Stimulated activated CD8-positive, alpha-beta memory T cell treated with anti-CD3 and anti-CD28 coated beads, Interleukin-4, amount 100 ng/mL, for 48 hours (primary cell): ENCODE data around the gene RHBDD3.
"Not testable (repeated sequence)": the region's sequence is repeated elsewhere in the genome, so short reads cannot be mapped to it uniquely, and the experiment has no call there.

Experiments
- DNase-seq: peaks from one replicate; pipeline ENCODE4 v3.0.0-alpha.2; 2020

Gene RHBDD3

GRCh38 chr22:29268511-29269229 lies 889 bp upstream of the RHBDD3 start:
- DNase-seq, result peak; percentile 60

- no peak for DNase-seq
Observed at GRCh38 chr22:29267462-29267857, 321 bp downstream of the RHBDD3 start.

- peak; percentile 35 for DNase-seq
Observed at GRCh38 chr22:29266564-29267461, 968 bp downstream of the RHBDD3 start.

- DNase-seq, result no peak
Observed at GRCh38 chr22:29265929-29266328, 1.9 kb downstream of the RHBDD3 start.

- no peak for DNase-seq
Observed at GRCh38 chr22:29265305-29265704, 2.5 kb downstream of the RHBDD3 start.

- DNase-seq, result no peak
Observed at GRCh38 chr22:29263791-29264276, 3.9 kb downstream of the RHBDD3 start.

- DNase-seq, result no peak
Observed at GRCh38 chr22:29260601-29261315, 7.0 kb downstream of the RHBDD3 start.

- DNase-seq, result no peak
Observed at GRCh38 chr22:29260031-29260560, 7.7 kb downstream of the RHBDD3 start.

- DNase-seq, result no peak
Observed at GRCh38 chr22:29259253-29259899, 8.4 kb downstream of the RHBDD3 start.

- no peak for DNase-seq
Observed at GRCh38 chr22:29258407-29259252, 9.2 kb downstream of the RHBDD3 start.

GRCh38 chr22:29257751-29258181 lies 10.0 kb downstream of the RHBDD3 start:
- no peak for DNase-seq

GRCh38 chr22:29256606-29257325 lies 11.0 kb downstream of the RHBDD3 start:
- no peak for DNase-seq

- no peak for DNase-seq
Observed at GRCh38 chr22:29255064-29255621, 12.6 kb downstream of the RHBDD3 start.

- no peak for DNase-seq
Observed at GRCh38 chr22:29254286-29254660, 13.5 kb downstream of the RHBDD3 start.

- no peak for DNase-seq
Observed at GRCh38 chr22:29253561-29254285, 14.1 kb downstream of the RHBDD3 start.

- DNase-seq, result no peak
Observed at GRCh38 chr22:29251981-29252911, 15.5 kb downstream of the RHBDD3 start.

- no peak for DNase-seq
Observed at GRCh38 chr22:29251265-29251664, 16.5 kb downstream of the RHBDD3 start.

- DNase-seq, result not testable (repeated sequence)
Observed at GRCh38 chr22:29247891-29248290, 19.9 kb downstream of the RHBDD3 start.
